HG02571 (cell line): ENCODE data around the gene AQP2.
"Not testable (repeated sequence)": the region's sequence is repeated elsewhere in the genome, so short reads cannot be mapped to it uniquely, and the experiment has no call there.

Experiments
- ATAC-seq: cut with Tn5 transposase; IDR thresholded peaks from one replicate; pipeline ENCODE4 v1.9.1; 2021; ENCODE audit warnings: mild to moderate bottlenecking, moderate library complexity; ENCODE audit not compliant: unreplicated experiment

The AQP2 gene

DNA sequence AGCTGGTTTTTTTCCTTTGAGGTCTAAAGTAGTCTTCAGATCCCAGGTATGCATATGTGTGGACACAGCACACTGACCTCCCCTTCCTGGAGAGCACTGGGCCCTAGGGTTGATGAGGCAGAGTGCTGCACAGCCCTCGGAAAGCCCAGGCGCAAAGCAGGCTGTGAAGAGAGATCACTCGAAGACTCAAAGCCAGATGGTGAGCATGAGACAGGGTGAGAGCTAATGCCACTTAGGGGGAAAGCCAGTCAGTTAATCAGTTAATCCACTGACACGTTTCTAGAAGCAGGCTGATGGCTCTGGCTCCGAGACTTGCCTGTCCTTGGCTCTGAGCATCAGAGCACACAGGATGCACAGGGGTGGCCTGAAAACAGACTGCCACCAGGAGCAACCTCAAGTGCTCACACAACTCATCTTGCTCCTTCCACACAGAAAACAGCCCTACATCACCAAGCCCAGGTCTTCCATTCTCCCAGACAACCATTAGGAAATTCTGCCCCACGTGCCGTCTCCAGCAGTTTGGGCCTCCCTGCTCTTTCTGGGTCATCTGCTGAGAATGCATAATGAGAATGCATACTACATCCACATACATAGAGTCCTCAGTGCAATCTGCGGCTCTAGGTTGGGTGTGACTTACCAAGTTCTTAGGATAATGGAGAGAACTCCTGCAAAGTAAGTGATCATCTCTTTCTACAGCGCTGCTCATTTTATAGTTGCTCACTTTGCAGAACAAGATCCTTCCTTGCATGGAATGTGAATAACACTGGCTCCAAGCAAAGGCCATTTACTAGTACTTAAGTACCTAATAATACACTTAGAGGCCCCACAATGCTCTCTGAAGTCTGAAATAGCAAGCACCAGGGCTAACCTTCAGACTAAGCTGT, 34.2 kb downstream of the AQP2 start:
- no peak for ATAC-seq

DNA sequence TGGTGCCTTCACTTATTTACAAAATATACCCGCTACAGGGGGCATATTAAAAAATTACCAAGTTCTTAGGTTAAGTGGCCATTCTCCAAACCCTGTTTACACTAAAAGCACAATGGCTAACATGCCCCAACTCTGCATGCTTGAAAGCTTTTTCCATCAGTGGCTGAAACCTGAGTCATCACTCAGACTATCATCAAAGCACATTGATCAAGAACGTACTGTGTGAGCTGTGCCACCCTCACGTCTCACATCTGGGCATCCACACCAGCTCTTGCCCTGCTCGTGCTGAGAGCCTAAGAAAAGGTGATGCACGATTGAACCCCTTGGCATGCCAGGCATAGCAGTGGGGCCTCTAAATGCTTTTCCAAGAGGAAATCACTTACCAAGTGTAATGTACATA, 35.4 kb downstream of the AQP2 start:
- ATAC-seq = no peak

DNA sequence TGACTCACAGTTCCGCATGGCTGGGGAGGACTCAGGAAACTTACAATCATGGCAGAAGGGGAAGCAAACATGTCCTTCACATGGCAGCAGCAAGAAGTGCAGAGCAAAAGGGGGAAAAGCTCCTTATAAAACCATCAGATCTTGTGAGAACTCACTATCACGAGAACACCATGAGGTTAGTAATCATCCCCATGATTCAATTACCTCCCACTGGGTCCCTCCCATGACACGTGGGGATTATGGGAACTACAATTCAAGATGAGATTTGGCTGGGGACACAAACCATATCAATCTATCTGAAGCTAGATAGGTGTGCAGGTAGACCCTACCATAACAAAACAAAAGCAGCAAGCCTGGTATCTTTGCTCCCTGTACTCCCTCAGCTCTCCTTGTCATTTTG, 35.9 kb downstream of the AQP2 start:
- ATAC-seq = not testable (repeated sequence)

DNA sequence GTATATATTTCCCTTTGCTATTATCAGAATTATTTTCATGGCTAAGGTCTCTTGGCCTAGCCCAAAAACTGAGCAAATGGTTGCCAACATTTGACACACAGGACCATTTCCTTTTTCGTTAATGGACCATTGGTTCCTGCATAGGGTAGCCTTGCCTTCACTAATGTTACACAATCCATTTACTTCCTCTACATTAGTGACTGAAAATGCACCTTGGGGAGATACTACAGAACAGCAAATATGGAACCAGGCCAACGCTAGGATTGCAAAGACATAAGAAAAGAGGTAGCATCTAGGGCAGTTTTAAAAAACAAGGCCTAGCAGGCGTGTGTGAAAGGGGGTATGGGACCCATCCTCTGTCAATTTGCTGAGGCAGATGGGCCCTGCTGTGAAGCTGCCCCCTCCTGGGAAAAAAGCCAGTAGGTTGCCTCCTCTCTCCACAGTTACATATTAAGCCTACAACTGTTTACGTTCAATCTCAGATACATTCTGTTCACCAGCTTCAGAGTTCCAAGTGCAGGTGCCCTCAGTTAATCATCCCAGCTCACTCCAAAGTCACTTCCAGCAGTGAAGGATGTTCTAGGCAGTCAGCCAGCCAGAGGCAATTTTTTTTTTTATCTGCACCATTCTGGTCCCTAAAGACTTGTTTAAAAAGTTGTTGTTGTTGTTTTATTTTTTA, 37.2 kb downstream of the AQP2 start:
- no peak for ATAC-seq

DNA sequence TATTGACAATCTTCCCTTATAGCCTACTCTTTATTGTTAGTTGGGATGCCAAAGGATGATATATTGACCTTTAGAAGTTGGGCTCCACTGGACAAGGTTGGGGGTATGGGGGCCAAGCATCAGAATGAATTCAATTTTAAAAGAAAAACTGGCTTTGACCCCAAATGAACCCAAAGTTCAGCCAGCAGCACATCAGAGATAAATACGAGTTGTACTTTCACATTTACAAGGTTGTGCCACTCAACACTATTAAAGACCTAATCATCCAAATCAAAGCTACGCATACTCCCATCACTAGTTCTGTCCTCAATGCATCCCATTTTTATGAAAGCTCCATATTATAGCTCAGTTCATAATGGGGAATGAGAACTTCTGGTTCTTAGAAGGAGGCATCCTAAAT, 38.9 kb downstream of the AQP2 start:
- ATAC-seq = not testable (repeated sequence)

DNA sequence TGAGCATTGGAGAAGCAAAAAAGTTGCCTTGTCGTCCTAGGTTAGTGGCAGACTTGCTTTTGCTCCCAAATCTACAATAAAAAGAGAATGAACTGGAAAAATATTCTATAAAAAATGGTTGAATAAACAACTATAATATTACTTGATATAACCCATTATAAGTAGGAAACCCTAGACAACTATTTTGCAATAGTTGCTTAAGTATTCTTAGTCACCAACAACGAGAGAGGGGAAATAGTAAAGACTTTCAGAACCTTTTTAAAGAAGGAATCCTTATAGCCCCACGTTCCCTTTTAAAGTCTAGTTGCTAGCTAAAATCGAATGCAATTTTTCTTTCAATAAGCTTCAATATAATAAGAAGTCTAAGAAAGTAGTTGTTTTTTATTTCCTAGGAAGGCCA, 39.7 kb downstream of the AQP2 start:
- no peak for ATAC-seq

DNA sequence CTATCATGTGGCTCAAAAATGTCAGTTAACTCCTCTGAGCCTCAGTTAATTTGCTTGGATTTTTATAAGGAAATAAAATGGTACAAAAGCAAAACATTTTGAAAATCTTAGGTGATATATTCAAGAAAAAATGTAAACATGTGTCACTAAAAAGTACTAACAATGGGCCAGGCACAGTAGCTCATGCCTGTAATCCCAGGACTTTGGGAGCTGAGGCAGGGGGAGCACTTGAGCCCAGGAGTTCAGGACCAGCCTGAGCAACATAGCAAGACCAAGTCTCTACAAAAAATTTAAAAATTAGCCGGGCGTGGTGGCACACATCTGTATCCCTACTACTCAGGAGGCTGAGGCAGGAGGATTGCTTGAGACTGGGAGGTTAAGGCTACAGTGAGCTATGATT, 47.9 kb downstream of the AQP2 start:
- no peak for ATAC-seq

DNA sequence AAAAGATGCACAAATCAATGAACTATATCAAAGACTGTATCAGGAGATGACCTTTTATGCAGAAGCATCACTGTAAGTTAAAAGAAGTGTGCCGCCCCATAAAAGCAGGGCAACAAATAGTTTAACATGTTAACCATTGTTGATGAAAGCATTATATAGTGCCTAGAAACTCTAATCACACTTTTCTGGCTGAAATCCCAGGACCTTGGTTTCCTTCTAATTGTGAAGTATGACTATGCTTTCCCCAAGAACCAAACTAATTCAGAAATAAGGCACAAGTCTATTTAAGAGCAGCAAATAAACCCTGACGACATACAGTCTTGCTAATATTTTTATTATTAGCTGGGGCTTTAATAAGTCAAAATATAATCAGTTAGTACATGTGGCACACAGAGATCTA, 53.1 kb downstream of the AQP2 start:
- ATAC-seq = no peak

DNA sequence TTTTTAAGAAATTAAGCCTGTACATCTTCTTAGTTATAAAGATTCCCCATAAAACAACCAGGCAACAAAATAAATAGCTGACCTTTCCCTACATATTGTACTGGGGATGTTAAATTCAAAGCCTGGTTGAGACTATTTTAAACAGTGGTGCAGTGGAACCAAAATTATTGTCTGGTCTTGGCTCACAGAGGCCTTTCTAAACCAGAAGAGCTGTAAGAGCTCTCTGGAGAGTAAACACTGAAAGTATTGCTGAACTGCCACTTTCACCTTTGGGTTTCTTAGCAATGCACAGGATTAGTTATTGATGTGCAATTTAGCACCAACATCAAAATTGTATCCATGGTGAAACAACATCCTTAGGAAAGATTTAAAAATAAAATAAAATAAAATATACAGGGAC, 54.2 kb downstream of the AQP2 start:
- ATAC-seq = no peak

DNA sequence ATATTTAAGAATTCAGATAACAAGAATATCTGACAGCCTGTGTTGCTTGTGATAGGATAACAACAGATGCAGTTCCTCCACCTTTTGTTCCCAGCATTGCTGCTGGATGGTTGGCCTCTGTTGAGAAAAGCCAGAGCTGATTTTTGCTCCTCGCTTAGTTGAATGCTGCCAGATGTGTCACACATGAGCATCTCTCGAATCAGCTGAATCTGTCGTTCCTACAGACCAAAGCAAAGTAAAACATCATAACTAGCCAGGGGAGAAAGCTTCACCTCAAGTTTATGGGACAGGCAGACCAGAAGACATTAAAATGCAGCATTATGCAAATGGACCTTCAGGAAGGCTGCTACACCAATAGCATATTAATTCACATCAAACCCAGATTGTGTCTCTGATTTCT, 54.6 kb downstream of the AQP2 start:
- ATAC-seq = no peak

DNA sequence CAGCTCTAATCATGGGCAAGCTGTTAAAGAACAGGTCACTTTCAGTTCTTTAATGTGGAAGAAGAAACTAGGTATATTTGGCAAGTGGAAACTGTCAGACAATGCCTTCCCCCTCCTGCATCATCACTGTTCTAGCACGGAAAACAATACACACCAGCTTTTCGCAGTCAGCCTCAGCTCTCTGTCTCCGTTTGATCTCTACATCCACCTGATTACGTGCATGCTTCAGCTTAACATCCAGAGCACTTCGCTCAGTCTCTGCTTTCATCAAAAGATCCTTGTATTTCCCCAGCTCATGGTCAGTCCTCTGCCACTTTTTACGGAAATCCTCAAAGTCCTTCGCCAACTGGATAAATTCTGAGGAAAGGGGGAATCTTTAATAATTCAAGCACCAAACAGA, 55.7 kb downstream of the AQP2 start:
- no peak for ATAC-seq

DNA sequence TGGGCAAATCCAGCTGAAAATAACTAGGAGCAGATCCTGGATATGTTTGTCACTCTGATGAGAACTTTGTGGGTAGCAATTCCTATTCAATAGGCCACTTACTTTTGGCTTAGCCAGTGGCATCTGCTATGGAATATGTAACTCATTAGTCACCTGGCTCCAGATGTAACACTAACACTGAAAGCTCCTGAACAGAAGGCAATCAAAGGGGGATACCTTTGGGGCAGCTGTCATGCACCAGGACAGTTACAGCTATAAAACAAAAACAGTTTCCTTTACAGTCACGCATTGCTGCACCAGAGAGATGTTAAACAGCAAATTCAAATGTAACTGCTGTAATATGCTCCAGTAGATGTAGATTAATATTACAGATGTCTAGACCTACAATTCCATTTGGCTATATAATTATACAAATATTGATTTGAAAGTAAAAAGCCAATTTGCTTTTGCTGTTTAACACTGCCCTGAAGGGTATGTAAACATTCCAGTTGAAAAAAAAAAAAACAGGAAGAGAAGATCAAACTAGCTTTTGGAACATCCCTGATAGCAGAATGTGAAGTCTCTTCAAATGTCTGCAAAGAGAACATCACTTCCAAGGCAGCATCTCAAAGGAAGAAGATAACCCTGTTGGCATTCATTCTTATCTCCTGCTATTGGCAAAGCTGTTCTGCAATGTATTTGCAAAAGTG, 56.4 kb downstream of the AQP2 start:
- ATAC-seq = no peak
